Fibroblast of villous mesenchyme (primary cell): ENCODE data around the gene DNM3. TPM values are rescaled to one million over a fixed set of nuclear protein-coding genes. Genes with fewer than 3 reads are reported as not detected.

Source experiments
- DNase-seq: peaks from one replicate; pipeline ENCODE4 v3.0.0-alpha.2; 2010; ENCODE audit warnings: low read depth
- H3K4me3 ChIP-seq: 2 replicates; pipeline ENCODE4 v1.5.1; 2011; ENCODE audit warnings: low read depth, mild to moderate bottlenecking, low read length
- CTCF ChIP-seq: IDR thresholded peaks from 2 replicates; pipeline ENCODE4 v1.5.1; 2012; ENCODE audit warnings: low read depth, mild to moderate bottlenecking, low read length; ENCODE audit not compliant: insufficient read depth
- total RNA-seq: library from RNA; depleted of rRNA; stranded (reverse); fragments of >200 nt; gene quantifications from 2 replicates; pipeline ENCODE4 v1.2.3, GENCODE V29; 2012

DNM3 gene
- total RNA-seq, 1 donor, result 2.2 TPM

- no peak for TF ChIP-seq CTCF
- no peak overlapping the region for H3K4me3 ChIP-seq
- DNase-seq, result no peak
These were observed 23.8 kb downstream of the DNM3 start for GRCh38 chr1:171865106-171865505.

- H3K4me3 ChIP-seq, result no peak overlapping the region
- no peak for DNase-seq
- TF ChIP-seq CTCF, result no peak
These were observed 25.9 kb downstream of the DNM3 start for GRCh38 chr1:171867236-171867635.

DNA sequence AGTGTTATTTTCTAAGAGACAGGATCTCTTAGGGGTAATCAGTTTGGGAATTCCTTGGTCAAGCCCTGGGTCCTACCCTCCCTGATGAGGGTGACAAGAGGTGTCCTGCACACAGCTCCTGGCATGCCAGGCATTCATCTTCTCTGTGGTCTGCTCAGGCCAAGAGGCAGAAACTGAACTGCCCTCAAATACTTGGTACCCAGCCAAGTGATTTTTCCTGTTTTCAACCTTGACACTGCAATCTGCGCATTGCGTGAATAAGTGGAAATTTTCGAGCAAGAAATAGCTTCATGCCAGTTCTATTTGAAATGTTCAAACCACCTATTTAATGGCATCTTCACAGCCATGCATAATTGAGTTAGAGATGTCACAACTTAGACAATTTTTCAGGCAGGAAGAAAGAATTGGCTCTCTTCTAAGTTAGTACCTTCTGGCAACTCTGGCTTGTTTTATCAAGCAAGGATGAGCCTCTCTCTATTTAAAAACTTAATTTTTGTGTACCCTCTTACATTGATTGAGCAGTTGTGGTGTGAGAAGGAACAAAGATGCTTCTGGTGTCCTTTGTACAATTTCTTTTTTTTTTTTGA, 27.0 kb downstream of the DNM3 start:
- DNase-seq, result no peak
- TF ChIP-seq CTCF, result no peak

GRCh38 chr1:171869097-171869496, 27.8 kb downstream of the DNM3 start:
- TF ChIP-seq CTCF, result no peak
- no peak for DNase-seq

More for the DNA sequence above, 27.0 kb downstream of the DNM3 start:
- H3K4me3 ChIP-seq, result no peak overlapping the region

GRCh38 chr1:171871848-171872247, 30.6 kb downstream of the DNM3 start:
- no peak overlapping the region for H3K4me3 ChIP-seq
- no peak for TF ChIP-seq CTCF
- no peak for DNase-seq

More at GRCh38 chr1:171869097-171869496, 27.8 kb downstream of the DNM3 start:
- H3K4me3 ChIP-seq, result no peak overlapping the region

DNA sequence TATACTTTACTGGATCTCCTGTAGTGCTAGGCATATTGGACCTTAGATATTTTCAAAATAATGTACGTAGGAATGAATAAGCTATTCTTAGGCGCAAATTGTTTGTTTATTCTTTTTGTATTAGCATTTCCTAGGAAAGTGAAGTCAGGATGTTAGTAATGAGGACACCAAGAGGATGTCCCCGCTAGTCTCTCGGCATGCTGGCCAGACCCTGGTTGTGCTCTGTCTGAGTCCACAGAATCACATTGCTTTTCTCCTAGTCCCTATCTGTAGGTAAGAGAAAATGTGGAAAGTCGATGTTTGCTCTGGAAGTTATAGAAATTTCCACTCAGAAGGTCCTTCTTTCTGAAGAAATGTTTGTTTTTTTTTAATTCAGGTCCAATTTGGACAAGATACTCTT, 31.1 kb downstream of the DNM3 start:
- no peak for TF ChIP-seq CTCF
- H3K4me3 ChIP-seq, result no peak overlapping the region
- no peak for DNase-seq

DNA sequence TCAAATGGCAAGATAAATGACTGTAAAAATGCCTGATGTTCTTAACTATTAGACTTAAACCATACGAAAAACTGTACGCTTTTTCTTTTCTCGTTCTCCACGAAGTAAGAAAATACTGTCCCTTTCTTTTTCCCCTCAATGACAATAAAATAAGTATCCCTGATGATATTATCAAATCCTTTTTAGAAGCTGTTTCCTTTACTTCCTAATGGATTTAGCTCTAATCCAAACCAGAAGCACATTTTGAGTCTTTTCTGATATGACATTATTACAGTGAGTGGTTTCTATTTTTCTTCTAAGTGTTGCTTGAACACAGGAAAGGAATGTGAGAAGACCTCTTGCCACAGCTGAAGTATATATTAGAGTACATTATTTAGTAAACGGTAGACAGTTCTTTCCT, 32.4 kb downstream of the DNM3 start:
- no peak for DNase-seq
- H3K4me3 ChIP-seq, result no peak overlapping the region
- no peak for TF ChIP-seq CTCF
